Activated T-cell treated with anti-CD3 and anti-CD28 coated beads for 1 hour (primary cell): Measurements from ENCODE around the gene CD300LF.

ENCODE experiments used
- DNase-seq: peaks from one replicate; pipeline ENCODE4 v3.0.0-alpha.2; 2020; ENCODE audit warnings: low read depth

Gene CD300LF

DNA sequence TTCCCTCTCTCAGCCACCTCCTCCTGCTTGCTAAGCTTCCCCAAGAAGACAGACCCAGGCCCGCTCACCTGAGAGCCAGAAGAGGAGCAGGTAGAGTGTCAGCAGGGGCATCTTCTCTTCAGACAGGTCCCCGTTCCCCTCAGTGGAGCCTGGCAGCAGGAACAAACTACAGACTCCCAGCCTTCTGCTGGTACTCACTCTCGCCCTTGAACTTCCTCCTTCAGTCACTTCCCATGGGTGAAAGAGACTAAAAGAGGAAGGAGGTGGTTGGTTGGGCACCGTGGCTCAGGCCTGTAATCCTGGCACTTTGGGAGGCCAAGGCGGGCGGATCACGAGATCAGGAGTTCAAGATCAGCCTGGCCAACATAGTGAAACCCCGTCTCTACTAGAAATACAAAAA is at the start of gene CD300LF:
Gene CD300LF (minus strand): TSS at position 168 of the 400 bp plus-strand sequence. CDS start 57 bp downstream, at position 111.
- no peak for DNase-seq

DNA sequence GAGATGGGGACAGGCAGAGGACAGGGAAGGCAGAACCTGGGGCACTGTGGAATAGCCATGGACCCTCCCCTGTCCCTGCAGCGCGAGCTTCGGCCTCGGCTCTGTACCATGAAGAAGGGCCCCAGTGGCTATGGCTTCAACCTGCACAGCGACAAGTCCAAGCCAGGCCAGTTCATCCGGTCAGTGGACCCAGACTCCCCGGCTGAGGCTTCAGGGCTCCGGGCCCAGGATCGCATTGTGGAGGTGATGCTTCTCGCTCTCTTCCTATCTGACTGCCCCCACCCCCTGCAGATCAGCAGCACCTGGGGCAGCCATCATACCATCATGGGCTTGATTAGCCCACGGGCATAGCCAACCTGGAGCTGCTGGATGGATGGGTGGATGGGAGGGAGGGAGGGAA is 49.2 kb upstream of the CD300LF start:
- no peak for DNase-seq

DNA sequence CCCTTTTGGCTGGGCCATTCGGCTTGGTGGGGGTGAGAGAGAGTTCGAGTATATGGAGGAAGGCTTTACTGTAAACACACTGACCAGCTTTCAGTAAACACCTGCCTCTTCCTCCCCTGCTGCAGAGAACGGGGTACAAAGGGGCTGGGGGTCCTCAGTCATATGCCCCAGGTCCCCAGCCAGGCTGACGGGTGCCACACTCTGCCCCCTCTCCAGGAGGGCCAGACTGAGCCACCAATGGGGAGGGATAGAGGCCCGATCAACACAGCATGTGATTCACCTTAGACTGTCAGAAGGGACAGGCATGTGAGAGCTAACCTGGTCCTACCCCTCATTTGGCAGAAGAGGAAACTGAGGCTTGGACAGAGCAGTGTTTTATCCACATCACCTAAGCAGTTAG is 48.7 kb upstream of the CD300LF start:
- DNase-seq: no peak

DNA sequence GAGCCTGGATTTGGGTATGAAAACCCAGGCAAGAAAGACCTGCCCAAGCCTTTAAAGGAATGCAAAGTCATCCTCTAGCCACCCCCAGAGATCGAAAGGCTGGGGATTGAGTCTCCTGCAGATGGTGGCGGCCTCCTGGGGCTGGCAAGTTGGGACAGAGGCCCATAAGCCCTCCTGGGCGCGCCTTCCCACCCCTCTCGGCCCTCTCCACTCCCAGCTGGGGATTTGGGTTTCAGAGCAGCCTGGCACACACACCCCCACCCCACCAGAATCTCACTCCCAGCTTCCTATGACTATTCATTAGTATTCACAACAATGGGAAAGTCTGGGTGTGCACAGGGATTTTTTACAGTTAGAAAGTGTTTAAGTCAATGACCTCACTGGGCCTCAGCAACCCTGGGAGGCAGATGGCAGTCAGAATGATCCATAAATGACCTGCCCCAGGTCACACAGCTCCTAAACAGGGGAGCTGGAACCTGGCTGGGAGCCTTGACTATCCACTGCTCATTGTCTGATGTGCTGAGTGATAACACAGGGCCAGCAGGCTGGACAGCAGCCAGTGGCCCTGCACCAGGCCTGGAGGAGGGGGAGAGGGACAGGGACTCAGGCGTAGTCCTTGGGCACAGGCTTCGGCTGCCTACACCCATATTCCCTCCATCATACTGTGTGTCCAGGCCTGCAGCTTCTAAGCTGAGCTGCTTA is 47.8 kb upstream of the CD300LF start:
- no peak for DNase-seq

DNA sequence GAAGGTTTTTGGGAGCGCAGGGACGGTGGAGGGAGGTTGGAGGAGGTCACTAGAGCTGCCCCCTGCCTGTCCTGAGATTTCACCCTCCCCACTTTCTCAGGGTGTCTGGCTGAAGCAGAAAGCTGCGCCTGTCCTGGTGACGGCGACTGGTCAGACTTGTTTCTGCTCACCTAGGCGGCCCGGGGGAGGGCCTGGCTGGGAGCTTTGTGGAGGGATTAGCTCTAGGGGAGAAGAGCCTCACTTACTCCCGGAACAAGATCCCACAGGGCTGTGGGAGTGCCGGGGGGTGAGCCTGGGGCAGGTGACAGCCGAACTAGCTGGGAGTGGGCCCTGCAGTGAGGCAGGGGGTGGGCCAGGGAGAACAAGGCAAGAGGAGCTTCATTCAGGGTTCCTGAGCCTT is 47.2 kb upstream of the CD300LF start:
- no peak for DNase-seq

DNA sequence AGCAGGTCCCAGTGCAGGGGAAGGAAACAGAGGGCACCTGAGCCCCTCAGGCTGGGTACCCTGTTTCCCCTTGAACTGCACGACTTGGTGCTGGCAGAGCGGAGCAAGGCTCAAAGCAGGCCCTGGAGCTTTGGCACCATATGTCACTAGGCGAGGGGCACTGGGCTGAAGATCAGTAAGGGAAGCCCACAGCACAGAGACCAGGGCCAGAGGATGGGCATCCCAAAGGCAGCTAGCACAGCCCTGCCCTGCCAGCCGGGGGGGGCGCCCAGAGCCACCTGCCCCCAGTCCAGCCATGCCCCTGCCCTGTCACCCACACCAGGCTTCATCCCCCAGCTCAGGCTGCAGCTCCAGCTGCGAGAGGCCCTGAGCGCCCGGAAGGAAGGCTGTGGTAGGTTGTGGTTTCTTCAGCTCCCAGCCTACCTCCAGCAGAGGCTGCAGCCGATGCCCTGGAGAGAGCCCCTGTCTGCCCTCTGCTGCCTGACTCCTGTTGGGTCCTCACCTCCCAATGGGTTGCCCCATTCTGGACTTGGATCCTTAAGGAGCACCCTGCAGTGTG is 46.6 kb upstream of the CD300LF start:
- no peak for DNase-seq

DNA sequence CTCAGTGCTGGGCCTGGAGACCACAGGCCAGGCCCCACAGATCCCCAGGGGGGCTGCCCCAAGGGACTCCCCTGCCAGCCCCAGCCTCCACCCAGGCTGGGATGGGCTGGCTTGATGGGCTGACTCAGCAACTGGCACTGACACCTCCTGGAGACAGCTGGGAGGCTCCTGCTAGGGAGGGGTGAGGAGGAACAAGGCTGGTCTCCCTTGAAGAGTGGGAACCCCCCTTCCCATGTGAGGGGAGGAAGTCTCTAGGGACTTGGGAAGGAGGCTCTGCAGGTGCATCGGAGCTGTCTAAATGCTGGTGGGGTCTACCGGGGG is 46.1 kb upstream of the CD300LF start:
- no peak for DNase-seq

DNA sequence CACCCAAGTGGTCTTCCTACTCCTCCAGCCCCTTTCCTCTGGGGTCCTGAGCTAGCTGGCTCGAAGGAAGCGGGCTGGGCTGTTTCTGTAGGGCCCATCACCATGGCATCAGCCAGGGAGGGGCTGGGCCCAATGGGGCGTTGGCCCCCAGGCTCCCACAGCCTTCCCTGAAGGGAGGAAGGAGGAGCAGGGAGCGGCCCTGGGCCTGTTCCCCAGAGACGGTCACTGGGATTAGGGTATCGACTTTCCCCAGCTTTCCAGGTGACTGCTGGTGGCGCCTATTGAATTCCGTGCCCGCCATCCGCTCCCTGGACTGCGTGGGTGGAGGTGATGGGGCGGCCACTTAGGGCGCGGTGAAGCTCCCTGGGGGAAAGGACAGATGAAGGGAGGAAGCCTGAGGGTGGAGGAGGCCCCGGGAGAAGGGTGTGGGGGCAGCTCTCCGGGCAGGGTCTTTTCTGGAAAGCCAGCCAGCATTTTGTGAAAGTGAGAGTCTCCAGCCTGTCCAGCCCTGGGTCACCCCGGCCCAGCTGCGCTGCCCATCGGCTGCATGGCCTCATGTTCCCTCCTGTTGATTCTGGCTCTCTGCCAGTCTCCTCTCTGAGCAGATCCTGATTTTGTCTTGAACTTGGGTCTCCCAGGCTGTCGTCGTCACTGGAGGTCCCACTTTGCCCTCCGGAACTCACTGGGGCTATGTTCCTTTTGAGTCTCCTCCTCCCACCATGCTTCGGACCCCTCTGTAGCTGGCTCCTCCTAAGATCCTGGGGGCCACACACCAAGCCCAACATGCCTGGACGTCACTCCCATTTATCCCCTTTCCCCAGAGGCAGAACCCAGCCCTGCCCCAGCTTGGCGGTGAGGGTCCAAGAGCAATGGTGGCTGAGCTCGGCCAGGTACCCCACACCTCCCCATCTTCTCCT is 45.5 kb upstream of the CD300LF start:
- no peak for DNase-seq

DNA sequence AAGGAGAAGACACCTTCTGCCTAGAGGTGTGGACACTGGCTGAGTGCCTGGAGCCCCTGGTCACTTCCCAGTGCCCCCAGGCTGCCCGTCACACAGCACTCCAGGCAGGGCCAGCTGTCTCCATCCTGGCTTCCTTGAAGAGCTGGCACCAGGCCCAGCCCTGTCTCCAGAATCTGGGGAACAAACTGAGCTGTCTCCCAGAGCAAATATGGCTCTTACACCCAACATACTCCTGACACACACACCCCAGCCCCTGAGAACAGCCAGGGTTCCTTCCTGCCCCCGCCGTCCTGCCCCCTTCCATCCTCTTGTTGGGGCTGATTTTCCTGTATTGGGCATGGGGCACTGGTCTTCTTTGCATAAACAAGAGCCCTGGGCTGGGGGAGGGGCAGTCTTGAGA is 44.8 kb upstream of the CD300LF start:
- no peak for DNase-seq

DNA sequence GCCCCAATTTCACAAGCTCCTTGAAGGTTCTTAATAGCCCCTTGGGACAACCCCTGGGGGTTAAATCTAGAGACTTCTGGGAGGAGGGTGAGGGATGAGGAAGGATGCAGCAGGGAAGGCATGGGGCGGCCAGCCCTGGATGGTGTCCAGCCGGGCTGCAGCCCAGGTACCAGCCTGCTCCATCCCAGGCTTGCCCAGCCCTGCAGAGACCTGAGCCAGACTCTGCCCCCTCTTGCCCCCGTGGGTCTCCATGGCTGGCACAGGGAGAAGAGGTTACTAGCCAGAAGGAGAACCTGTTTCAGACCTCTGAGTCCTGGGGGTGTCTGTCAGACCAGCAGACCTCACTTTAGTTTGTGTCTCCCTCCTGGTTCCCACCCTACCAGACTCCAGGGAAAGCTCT is 44.2 kb upstream of the CD300LF start:
- no peak for DNase-seq

DNA sequence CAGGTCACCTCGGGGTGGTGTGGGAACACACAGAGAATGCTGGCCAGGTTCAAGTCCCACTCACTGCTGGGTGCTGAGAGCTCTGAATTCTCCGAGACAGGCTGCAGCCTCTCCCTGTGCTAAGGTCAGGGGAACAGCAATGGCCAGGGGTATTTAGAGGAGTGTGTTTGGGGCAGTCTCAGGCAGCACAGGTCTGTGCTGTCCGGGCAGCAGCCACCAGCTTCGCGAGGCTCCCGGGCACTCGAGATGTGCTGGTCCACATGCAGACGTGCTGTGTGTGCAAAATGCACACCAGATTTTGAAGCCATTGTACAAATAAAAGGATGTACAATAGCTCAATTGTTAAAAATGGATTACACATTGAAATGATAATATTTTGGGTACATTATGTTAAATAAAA is 42.8 kb upstream of the CD300LF start:
- DNase-seq: no peak

DNA sequence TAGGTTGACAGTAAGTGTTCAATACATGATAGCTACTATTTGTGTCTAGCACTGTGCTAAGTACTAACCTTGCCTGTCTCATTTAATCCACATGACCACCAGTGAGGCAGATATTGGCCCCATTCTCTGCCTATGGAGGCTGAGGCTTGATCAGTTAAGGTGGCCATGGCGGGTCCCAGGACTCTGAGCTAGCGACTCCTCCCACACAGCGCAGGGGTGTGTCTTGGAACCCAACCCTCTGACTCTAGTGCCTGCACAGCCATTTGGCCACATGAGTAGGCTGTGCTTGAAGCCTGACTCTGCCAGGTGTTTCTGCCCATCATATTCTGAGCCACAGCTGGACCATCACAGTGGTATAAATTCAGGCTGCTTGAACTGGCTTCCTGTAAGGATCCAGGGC is 42.1 kb upstream of the CD300LF start:
- no peak for DNase-seq

DNA sequence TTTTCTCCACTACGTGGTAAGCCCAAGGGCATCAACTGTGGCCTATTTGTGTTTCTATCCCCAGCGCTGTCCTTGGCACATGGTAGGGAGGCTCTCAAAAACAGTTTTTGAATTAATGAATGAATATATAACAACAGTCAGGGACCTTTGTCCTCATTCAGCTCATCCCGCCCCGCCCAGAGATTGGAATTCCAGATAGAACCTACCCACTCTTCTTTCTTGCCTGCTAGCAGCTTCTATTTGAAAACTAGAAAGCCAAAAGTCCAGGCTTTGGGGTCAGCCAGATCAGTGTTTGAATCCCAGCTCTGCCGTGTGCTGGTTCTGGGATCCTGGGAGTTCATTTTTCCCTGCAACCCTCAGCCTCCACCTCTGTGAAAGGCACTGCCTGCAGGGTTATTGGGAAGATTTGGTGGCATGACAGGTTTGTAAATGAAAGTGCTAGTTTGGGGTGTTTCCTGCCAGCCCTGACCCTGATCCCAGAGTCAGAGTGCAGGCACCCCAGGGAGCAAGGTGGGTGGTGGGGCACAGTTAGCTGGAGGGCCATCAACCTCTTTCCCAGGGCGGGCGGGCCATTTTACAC is 40.2 kb upstream of the CD300LF start:
- DNase-seq: no peak

DNA sequence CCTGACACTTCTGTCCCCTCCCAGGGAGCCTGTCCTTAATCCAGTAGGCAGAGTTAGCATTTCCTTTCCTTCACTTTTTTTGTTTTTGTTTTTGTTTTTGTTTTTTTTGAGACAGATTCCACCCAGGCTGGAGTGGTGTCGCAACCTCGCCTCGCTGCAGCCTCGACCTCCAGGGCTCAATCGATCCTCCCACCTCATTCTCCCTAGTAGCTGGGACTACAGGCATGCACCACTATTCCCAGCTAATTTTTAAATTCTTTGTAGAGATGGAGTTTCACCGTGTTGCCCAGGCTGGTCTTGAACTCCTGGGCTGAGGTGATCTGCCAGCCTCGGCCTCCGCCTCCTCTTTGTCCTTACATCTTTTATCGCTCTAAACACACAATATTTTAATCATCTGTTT is 39.7 kb upstream of the CD300LF start:
- DNase-seq: no peak

DNA sequence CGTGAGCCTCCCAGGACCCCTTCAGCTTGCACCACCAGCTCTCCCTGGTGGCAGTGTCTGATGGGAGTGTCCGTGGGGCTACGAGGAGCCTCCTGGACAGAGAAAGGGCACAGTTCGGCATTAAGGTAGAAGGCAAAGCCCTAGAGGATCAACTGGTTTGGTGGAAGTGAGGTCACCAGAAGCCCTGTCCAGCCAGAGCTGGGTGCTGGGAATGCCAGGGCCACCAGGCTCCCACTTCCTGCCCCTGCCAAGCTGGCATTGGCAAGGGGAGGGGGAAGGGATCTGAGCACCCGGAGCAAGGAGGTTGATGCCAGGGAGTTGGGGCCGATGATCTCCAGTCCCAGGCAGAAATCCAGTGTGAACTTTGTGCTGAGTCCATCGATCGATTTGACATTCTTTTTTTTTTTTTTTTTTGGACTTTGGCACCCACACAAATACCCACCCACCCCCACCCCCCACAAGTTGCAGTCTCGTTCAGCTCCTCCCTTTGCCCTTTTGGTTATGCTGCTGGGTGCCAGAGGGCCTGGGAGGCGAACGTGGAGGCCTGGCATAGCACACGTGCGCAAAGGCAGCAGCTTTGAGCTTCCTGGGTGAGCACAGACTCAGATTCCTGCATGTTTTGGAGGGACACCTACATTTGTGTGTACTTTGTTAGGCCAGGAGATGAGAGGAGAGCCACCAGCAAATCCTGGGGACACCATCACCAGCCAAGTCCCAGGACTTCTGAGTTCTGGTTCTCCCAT is 37.8 kb upstream of the CD300LF start:
- no peak for DNase-seq

DNA sequence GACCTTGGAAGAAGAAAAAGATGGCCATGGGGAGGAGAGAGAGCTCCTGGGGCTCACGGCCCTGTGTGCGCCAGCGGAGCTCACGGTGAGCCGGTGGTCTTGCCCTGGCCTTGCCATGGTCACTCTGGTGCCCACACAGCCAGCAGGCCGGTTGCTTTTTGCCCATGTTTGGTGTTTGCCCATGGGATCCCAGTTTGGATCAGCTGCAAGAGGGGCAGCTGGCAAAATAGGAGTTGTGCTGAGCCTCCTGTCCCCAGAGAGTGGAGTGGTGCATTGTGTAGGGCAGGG is 37.3 kb upstream of the CD300LF start:
- no peak for DNase-seq

DNA sequence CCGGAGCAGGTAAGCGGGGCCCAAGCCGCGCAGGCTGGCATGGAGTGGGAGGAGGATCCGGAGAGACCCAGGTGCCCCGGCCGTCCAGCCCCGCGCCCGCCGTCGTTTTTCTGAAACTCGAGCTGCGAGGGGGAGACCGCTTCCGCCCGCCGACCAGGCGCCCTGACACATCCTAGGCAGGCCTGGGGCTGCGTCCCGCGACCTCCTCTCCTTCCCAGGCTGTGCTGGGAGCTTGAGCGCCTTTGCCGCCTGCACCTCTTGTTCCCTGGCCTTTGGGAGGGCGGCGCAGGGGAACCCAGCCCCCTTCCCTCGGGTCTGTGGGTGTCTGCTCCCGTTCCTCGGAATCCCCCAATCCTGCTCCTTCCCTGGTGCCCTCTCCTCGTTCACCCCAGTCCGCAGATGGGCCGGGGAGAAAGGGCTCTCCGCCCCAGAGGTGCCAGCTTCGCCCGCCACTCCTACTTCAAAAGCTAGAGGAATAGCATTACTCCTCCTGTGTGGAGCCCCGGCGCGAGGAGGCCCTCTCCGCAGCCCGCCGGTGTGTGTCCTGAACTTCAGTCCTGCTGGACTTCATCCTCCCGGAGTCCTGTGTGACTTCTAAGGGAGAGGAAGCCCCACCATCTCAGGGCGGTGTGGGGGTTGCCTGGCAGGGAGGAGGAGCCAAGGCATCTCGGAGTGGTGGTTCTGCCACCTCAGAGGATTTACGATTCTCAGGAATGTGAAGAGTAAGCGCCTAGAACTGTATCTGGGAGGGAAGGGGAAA is 36.7 kb upstream of the CD300LF start:
- peak; percentile 29 for DNase-seq

DNA sequence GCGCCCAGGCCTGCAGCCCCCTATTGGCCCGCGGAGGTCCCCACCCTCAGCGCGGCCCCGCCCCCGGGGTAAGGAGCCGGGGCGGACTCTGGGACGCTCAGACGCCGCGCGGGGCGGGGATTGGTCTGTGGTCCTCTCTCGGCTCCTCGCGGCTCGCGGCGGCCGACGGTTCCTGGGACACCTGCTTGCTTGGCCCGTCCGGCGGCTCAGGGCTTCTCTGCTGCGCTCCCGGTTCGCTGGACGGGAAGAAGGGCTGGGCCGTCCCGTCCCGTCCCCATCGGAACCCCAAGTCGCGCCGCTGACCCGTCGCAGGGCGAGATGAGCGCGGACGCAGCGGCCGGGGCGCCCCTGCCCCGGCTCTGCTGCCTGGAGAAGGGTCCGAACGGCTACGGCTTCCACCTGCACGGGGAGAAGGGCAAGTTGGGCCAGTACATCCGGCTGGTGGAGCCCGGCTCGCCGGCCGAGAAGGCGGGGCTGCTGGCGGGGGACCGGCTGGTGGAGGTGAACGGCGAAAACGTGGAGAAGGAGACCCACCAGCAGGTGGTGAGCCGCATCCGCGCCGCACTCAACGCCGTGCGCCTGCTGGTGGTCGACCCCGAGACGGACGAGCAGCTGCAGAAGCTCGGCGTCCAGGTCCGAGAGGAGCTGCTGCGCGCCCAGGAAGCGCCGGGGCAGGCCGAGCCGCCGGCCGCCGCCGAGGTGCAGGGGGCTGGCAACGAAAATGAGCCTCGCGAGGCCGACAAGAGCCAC is 36.0 kb upstream of the CD300LF start, which contains the start of gene NHERF1:
Gene NHERF1 (plus strand): TSS at position 100 of the 750 bp plus-strand sequence. CDS start 219 bp downstream, at position 319.
- peak; percentile 88 for DNase-seq

DNA sequence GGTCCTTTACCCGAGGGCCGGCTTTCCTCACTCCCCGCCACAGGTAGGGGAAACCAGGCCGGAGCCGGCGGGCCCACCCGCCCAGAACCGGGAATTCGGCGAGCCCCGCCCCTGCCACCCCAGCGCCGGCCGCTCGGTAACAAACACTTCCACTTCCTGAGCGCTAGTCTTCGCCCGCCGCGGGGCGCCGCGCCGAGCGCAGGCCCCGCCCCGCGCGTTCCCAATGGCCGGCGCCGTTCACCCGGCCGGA is 35.5 kb upstream of the CD300LF start:
- DNase-seq: no peak

DNA sequence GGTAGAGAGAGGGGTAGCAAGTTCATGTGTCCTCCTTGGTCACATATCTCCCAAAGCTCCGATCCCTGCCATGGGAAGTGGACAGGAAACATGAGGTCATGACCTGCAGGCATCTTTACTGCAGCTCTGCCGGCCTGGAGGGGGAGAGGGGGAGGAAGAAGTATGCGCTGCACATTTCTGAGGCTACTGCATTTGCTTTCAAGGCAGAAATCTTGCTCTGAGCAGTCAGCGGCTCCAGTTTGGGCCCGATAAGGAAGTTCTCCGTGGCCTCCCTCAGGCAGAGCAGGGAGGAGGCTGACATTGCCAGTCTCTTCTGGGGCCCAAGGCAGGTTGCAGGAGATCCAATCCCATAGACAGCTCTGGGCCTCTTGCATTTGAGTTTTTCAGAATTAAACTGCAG is 34.2 kb upstream of the CD300LF start:
- DNase-seq: no peak

DNA sequence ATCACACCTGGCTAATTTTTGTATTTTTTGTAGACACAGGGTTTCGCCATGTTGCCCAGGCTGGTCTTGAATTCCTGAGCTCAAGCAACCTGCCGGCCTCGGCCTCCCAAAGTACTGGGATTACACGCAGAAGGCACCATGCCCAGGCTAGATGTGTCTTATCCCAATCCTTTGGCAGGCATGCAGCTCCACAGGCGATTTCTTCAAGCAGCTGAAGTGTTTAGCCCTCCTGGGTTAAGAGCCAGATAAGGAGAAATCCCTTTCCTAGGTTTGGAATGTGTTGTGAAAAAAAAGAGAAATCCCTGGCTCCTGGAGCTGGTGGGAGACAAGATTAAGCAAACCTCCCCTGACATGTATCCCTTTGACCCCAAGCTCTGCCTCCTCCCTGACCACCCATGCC is 33.7 kb upstream of the CD300LF start:
- no peak for DNase-seq
